SK-N-SH (cell line): Measurements from ENCODE around the gene B3GAT3. TPM values are rescaled to one million over a fixed set of nuclear protein-coding genes. Genes with fewer than 3 reads are reported as not detected.

Source experiments
- CTCF ChIA-PET: fragments of 300-600, 350-600 bp; formaldehyde crosslinking; extraction: SDS; loops from one replicate; lab custom pipeline; 2021; lab: Yijun Ruan, JAX
- POLR2A ChIA-PET: fragments of 350-600 bp; sonication (Branson Sonifier 250); formaldehyde crosslinking; extraction: SDS; loops from one replicate; lab custom pipeline; 2020; ENCODE audit warnings: antibody characterized with exemption, inconsistent platforms; lab: Yijun Ruan, JAX
- DNase-seq: peaks from one replicate; pipeline ENCODE4 v3.0.0; 2012
- H2AFZ ChIP-seq: fragments of 200-600 bp; sonication (generic); 2 replicates; pipeline ENCODE4 v1.8.1; 2016; ENCODE audit warnings: antibody characterized with exemption, mild to moderate bottlenecking, low read depth
- H3F3A ChIP-seq: fragments of 200-600 bp; sonication (generic); replicated peaks from 2 replicates; pipeline ENCODE3; 2016; ENCODE audit warnings: antibody characterized with exemption, mild to moderate bottlenecking; ENCODE audit not compliant: insufficient read depth
- H3K27ac ChIP-seq, 2 experiments: fragments of 200-500 bp in 1 of 2; fragments of 200-600 bp in 1 of 2; sonication (Bioruptor generic) in 1 of 2; sonication (generic), shearing (Covaris generic) in 1 of 2; 2 replicates each; pipeline versions ENCODE4 v1.5.1 to v1.6.1; 2014 to 2016; ENCODE audit warnings: low read depth in 2 of 2, inconsistent platforms in 1 of 2, low read length in 1 of 2, mild to moderate bottlenecking in 1 of 2, mixed read lengths in 1 of 2
- H3K27me3 ChIP-seq: fragments of 200-600 bp; sonication (generic), shearing (Covaris generic); 2 replicates; pipeline ENCODE4 v1.6.1; 2016; ENCODE audit warnings: mixed run types; ENCODE audit not compliant: insufficient read depth
- H3K36me3 ChIP-seq, 2 experiments: fragments of 200-500 bp in 1 of 2; fragments of 200-600 bp in 1 of 2; sonication (Bioruptor generic) in 1 of 2; sonication (generic) in 1 of 2; replicated peaks in 1 of 2; 2 replicates each; pipeline versions ENCODE3 to v1.5.1; 2014 to 2016; ENCODE audit warnings: low read length in 1 of 2, mild to moderate bottlenecking in 1 of 2; ENCODE audit not compliant: insufficient read depth in 2 of 2, control insufficient read depth in 1 of 2
- H3K4me1 ChIP-seq, 2 experiments: fragments of 200-500 bp in 1 of 2; fragments of 200-600 bp in 1 of 2; sonication (Bioruptor generic) in 1 of 2; sonication (generic), shearing (Covaris generic) in 1 of 2; 2 replicates each; pipeline versions ENCODE4 v1.5.1 to v1.6.1; 2014 to 2016; ENCODE audit warnings: low read depth in 1 of 2, low read length in 1 of 2, mixed run types in 1 of 2; ENCODE audit not compliant: insufficient read depth in 2 of 2, control insufficient read depth in 1 of 2
- H3K4me2 ChIP-seq: fragments of 200-600 bp; sonication (generic), shearing (Covaris generic); 2 replicates; pipeline ENCODE4 v1.6.1; 2017; ENCODE audit warnings: mixed run types
- H3K4me3 ChIP-seq, 2 experiments: fragments of 200-500 bp in 1 of 2; fragments of 200-600 bp in 1 of 2; sonication (Bioruptor generic) in 1 of 2; sonication (generic), shearing (Covaris generic) in 1 of 2; 2 replicates each; pipeline versions ENCODE4 v1.5.1 to v1.8.1; 2014 to 2016; ENCODE audit warnings: low read depth in 2 of 2, inconsistent platforms in 1 of 2, low read length in 1 of 2, mild to moderate bottlenecking in 1 of 2, mixed read lengths in 1 of 2, moderate library complexity in 1 of 2
- H3K79me2 ChIP-seq: fragments of 200-600 bp; sonication (generic); 2 replicates; pipeline ENCODE4 v1.8.1; 2017; ENCODE audit warnings: mild to moderate bottlenecking; ENCODE audit not compliant: insufficient read depth
- H3K9ac ChIP-seq: fragments of 200-600 bp; sonication (generic); 2 replicates; pipeline ENCODE4 v1.6.1; 2017; ENCODE audit warnings: mixed run types
- H3K9me2 ChIP-seq: fragments of 200-600 bp; sonication (generic); 2 replicates; pipeline ENCODE4 v1.6.1; 2017; ENCODE audit warnings: mixed run types
- H3K9me3 ChIP-seq: fragments of 200-600 bp; sonication (generic); 2 replicates; pipeline ENCODE4 v1.6.1; 2017; ENCODE audit warnings: mixed run types, mild to moderate bottlenecking, moderate library complexity
- H4K20me1 ChIP-seq: fragments of 200-600 bp; sonication (generic); 2 replicates; pipeline ENCODE4 v1.6.1; 2017; ENCODE audit warnings: mild to moderate bottlenecking, mixed run types; ENCODE audit not compliant: insufficient read depth
- ELF1 ChIP-seq: IDR thresholded peaks from 2 replicates; pipeline ENCODE4 v1.4.0; 2012
- EZH2phosphoT487 ChIP-seq: fragments of 200-600 bp; sonication (generic); IDR thresholded peaks from 2 replicates; pipeline ENCODE4 v1.6.1; 2017; ENCODE audit warnings: low read depth, mixed run types, mild to moderate bottlenecking, antibody characterized with exemption, moderate library complexity, borderline replicate concordance
- GABPA ChIP-seq: IDR thresholded peaks from 2 replicates; pipeline ENCODE4 v1.4.0; 2012; ENCODE audit warnings: low read depth, mild to moderate bottlenecking
- GATA2 ChIP-seq: sonication (generic); formaldehyde crosslinking; IDR thresholded peaks from 2 replicates; pipeline ENCODE4 v1.5.0; 2020; ENCODE audit warnings: mild to moderate bottlenecking, missing genetic modification reagents
- MAX ChIP-seq: IDR thresholded peaks from 2 replicates; pipeline ENCODE4 v1.4.0; 2012; ENCODE audit warnings: low read depth
- NFIC ChIP-seq: IDR thresholded peaks from 2 replicates; pipeline ENCODE4 v1.4.0; 2012; ENCODE audit warnings: borderline replicate concordance
- NRF1 ChIP-seq: IDR thresholded peaks from 2 replicates; pipeline ENCODE4 v1.6.1; 2012; ENCODE audit warnings: low read depth, mild to moderate bottlenecking, low read length
- PBX3 ChIP-seq: IDR thresholded peaks from 2 replicates; pipeline ENCODE4; 2012
- POLR2AphosphoS5 ChIP-seq: IDR thresholded peaks from 2 replicates; pipeline ENCODE4 v1.6.1; 2012; ENCODE audit warnings: low read depth, low read length
- RCOR1 ChIP-seq: fragments of 150-350 bp; IDR thresholded peaks from 2 replicates; pipeline ENCODE4 v1.6.1; 2017; ENCODE audit warnings: antibody characterized with exemption, low read length
- RXRA ChIP-seq: IDR thresholded peaks from 2 replicates; pipeline ENCODE4 v1.4.0; 2012; ENCODE audit warnings: low read depth, mild to moderate bottlenecking, borderline replicate concordance
- TCF12 ChIP-seq: IDR thresholded peaks from 2 replicates; pipeline ENCODE4 v1.4.0; 2012
- TEAD4 ChIP-seq: IDR thresholded peaks from 2 replicates; pipeline ENCODE4 v1.4.0; 2012; ENCODE audit warnings: mild to moderate bottlenecking, borderline replicate concordance; ENCODE audit not compliant: insufficient read depth
- USF2 ChIP-seq: fragments of 150-350 bp; IDR thresholded peaks from 2 replicates; pipeline ENCODE4 v1.6.1; 2017; ENCODE audit warnings: antibody characterized with exemption, low read length, low read depth, borderline replicate concordance
- YY1 ChIP-seq: IDR thresholded peaks from 2 replicates; pipeline ENCODE4 v1.4.0; 2012; ENCODE audit warnings: low read depth, mild to moderate bottlenecking
- WGBS: methylation state at CpG from one replicate; pipeline ENCODE4 v1.1.6; 2017; ENCODE audit warnings: low lambda C conversion rate; 5-methylcytosine and 5-hydroxymethylcytosine counted together
- polyA plus RNA-seq, 3 experiments: library from polyadenylated mRNA; depleted of rRNA; stranded (reverse); fragments of >200 nt; gene quantifications; 2 replicates each; pipeline ENCODE4 v1.2.3, GENCODE V29; 2012
- TF ChIP-seq, protein P1 (sequence below): IDR thresholded peaks from 2 replicates; pipeline ENCODE4 v1.4.0; 2012; ENCODE audit warnings: low read depth, borderline replicate concordance

Gene B3GAT3
- polyA plus RNA-seq, 1 of the 3 experiments (the other 2 are of a cell fraction): 104 TPM

GRCh38 chr11:62605902-62606301 lies 15.9 kb downstream of the B3GAT3 start:
- Histone ChIP-seq H3K27me3 (no peaks in the 10 kb centered on the region), H3K27ac (no peak overlapping the region), H3K9me2 (no peaks in the 10 kb centered on the region), H3K4me3 (no peak overlapping the region), H3F3A (peaks cover 6% of the 10 kb centered on the region), H3K4me1 (peaks cover 0 to 9% of the 10 kb centered on the region in 2 experiments; a peak in 2 of 4 replicates), H4K20me1 (no peaks in the 10 kb centered on the region), H3K9me3 (no peaks in the 10 kb centered on the region), H3K4me2 (no peak overlapping the region), H2AFZ (no peak overlapping the region), H3K36me3 (peaks cover 21 to 27% of the 10 kb centered on the region in 2 experiments), H3K79me2 (peaks cover 16% of the 10 kb centered on the region), H3K9ac (no peak overlapping the region)
- POLR2A ChIA-PET: interaction anchor here (0.7 to 1.5 kb wide), 2 partner anchors 15 to 124 kb away, joined by 3 to 5 read pairs; no protein-coding TSS in a partner anchor
- WGBS: 96% methylated on average over 5 of the region's 15 CpGs
- no peak for DNase-seq
- TF ChIP-seq ELF1: no peak
- CTCF ChIA-PET: no interaction called here

- no peak overlapping the region for H3K27ac ChIP-seq
- TF ChIP-seq TCF12 (no peak), NRF1 (no peak), PBX3 (no peak), EZH2phosphoT487 (no peak), NFIC (no peak), GATA2 (no peak), GABPA (no peak), RXRA (no peak), TEAD4 (no peak), USF2 (no peak), MAX (no peak), POLR2AphosphoS5 (no peak), YY1 (no peak), RCOR1 (no peak)
- TF ChIP-seq, protein P1, sequence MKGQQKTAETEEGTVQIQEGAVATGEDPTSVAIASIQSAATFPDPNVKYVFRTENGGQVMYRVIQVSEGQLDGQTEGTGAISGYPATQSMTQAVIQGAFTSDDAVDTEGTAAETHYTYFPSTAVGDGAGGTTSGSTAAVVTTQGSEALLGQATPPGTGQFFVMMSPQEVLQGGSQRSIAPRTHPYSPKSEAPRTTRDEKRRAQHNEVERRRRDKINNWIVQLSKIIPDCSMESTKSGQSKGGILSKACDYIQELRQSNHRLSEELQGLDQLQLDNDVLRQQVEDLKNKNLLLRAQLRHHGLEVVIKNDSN: no peak
- TF ChIP-seq, all 33 proteins: peak for 0
- Histone ChIP-seq H3K9ac (no peak overlapping the region), H3K27me3 (no peaks in the 10 kb centered on the region), H4K20me1 (no peaks in the 10 kb centered on the region), H3K4me2 (no peak overlapping the region), H2AFZ (no peak overlapping the region), H3F3A (peaks cover 6% of the 10 kb centered on the region), H3K9me3 (no peaks in the 10 kb centered on the region), H3K4me3 (no peak overlapping the region), H3K4me1 (peaks cover 0 to 6% of the 10 kb centered on the region in 2 experiments; a peak in 1 of 4 replicates), H3K79me2 (peaks cover 16% of the 10 kb centered on the region), H3K9me2 (no peaks in the 10 kb centered on the region), H3K36me3 (peaks cover 21 to 26% of the 10 kb centered on the region in 2 experiments)
- ChIA-PET POLR2A (interaction anchor here (1.5 kb wide), 1 partner anchor 16 kb away, joined by 3 read pairs; no protein-coding TSS in a partner anchor), CTCF (no interaction called here)
- no peak for DNase-seq
- WGBS: 95% methylated on average over 4 of the region's 6 CpGs
Observed at GRCh38 chr11:62605467-62605866, 16.3 kb downstream of the B3GAT3 start.
